Activated CD4-positive, alpha-beta T cell treated with anti-CD3 and anti-CD28 coated beads for 36 hours (primary cell): ENCODE measurements around the gene PAK1. TPM values are rescaled to one million over a fixed set of nuclear protein-coding genes. Genes with fewer than 3 reads are reported as not detected.

ENCODE experiments used
- ATAC-seq: fragments of 200-7000 bp; cut with Tn5 transposase; one replicate; pipeline ENCODE4 v1.10.0; 2021; ENCODE audit warnings: mild to moderate bottlenecking, moderate library complexity
- CTCF ChIA-PET: fragments of 350-600 bp; sonication (Branson Sonifier 250); formaldehyde crosslinking; loops from one replicate; lab custom pipeline; 2021; ENCODE audit warnings: antibody characterized with exemption; lab: Charles Lee
- POLR2A ChIA-PET: fragments of 350-600 bp; sonication (Branson Sonifier 250); formaldehyde crosslinking; loops from one replicate; lab custom pipeline; 2021; ENCODE audit warnings: antibody characterized with exemption, inconsistent platforms; lab: Charles Lee
- DNase-seq: peaks from one replicate; pipeline ENCODE4 v3.0.0-alpha.2; 2020
- H3K27ac Mint-ChIP-seq: one replicate; pipeline ENCODE4 v1.8.0; 2021; ENCODE audit warnings: mixed read lengths
- H3K27me3 Mint-ChIP-seq: one replicate; pipeline ENCODE4 v1.8.0; 2021; ENCODE audit warnings: mixed read lengths
- H3K36me3 Mint-ChIP-seq: one replicate; pipeline ENCODE4 v1.8.0; 2021; ENCODE audit warnings: low read depth, mixed read lengths
- H3K4me1 Mint-ChIP-seq: one replicate; pipeline ENCODE4 v1.8.0; 2021; ENCODE audit warnings: mixed read lengths
- H3K4me3 Mint-ChIP-seq: one replicate; pipeline ENCODE4 v1.8.0; 2021; ENCODE audit warnings: mild to moderate bottlenecking, moderate library complexity, mixed read lengths
- H3K9me3 Mint-ChIP-seq: one replicate; pipeline ENCODE4 v1.8.0; 2021; ENCODE audit warnings: low read depth, mixed read lengths
- intact Hi-C, 2 experiments: fragments of 100-400 bp; cut with DNase I in 1 of 2; cut with micrococcal nuclease in 1 of 2; formaldehyde crosslinking; loops; one replicate each; pipeline versions ENCODE4 v1.14.2 to v1.15.1; 2022 to 2024; cut with DNase I, micrococcal nuclease
- total RNA-seq, 2 experiments: library from RNA; stranded (reverse); gene quantifications; one replicate each; pipeline ENCODE4 v1.2.3, GENCODE V29; 2021

The PAK1 gene
- total RNA-seq, 2 experiments from 2014 or later = 38.2 to 43.9 TPM

DNA sequence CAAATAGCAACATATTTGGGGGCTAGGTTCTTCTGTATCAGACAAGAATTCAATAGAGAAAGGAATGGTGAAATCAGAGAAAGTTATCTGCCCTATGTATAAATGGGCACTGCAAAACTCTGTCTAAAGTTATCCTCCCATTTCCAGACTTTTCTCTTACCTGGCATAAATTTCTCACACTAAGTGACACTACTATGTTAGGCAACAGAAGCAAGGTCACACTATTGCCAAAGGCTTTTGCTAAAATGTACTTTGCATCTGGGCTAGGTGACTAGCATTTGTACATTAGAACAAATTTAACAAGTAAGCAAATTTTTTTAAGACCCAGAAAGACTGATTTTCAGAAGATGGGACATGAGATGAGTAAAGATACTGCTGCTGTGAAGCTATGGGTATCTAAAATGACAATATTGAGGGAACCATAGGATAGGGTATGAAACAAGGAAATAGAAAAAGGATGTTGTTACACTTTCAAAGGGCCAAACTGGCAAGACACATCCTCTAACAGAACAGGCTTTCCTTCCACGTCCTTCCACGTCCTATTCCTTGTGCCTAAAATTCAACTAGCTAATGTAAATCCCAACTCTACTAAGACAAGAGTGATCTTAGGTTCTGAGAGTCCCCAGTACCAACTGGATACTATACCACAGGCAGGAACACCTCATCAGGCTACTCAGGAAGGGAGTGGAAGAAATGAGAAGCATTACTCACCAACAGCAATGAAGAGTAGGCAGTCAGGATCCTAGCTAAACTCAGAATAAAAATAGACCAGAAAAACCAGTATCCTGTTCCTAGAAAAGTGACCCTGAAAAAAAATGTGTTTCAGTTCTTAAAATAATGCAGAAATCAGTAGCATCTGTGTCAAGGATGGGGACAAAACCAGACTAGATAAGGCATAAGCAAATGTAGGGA lies 195.0 kb downstream of the PAK1 start:
- Mint-ChIP-seq H3K27me3 (peaks cover 8% of the 10 kb centered on the region), H3K4me1 (no peaks in the 10 kb centered on the region), H3K27ac (no peak overlapping the region), H3K9me3 (no peaks in the 10 kb centered on the region), H3K36me3 (no peaks in the 10 kb centered on the region), H3K4me3 (no peak overlapping the region)
- ATAC-seq (no peak), DNase-seq (no peak)
- ChIA-PET POLR2A (no interaction called here), CTCF (interaction anchor here (0.6 to 0.8 kb wide), 2 partner anchors 63 to 136 kb away, joined by 3 to 4 read pairs; no protein-coding TSS in a partner anchor)
- intact Hi-C loops = no loop called here

DNA sequence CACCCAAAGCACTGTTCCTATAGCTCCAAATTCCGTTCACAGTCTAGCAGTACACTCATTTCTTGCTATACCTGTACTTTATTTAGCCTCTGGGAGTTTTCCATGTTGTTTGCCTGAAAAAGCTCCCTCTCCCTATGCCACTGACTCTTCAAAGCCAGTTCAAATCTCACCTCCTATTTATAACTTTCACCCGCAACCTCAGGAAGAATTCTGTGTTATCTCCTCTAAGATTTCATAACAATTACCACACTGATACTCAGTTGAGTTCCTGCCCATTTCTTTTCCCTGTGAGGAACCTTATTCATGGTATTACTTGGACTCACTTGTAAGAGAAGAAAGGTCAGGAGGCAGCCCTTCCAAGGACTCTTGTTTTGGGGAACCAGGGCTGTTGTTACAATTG lies 197.6 kb downstream of the PAK1 start:
- POLR2A ChIA-PET = no interaction called here

More for the DNA sequence above, 197.6 kb downstream of the PAK1 start:
- H3K4me1 Mint-ChIP-seq = no peaks in the 10 kb centered on the region
- intact Hi-C loops = no loop called here
- DNase-seq (no peak), ATAC-seq (no peak)
- no peaks in the 10 kb centered on the region for H3K9me3 Mint-ChIP-seq
- peaks cover 10% of the 10 kb centered on the region for H3K27me3 Mint-ChIP-seq
- H3K36me3 Mint-ChIP-seq = no peaks in the 10 kb centered on the region
- H3K27ac Mint-ChIP-seq = no peak overlapping the region
- H3K4me3 Mint-ChIP-seq = no peak overlapping the region
- CTCF ChIA-PET = no interaction called here

Other genes starting within 250 kb of the PAK1 start
- not detected for gene GDPD4, start 172.4 kb downstream of the PAK1 start, total RNA-seq
- gene AQP11, start 115.9 kb upstream of the PAK1 start, total RNA-seq = under 1 TPM in 1 of 2 experiments, not detected in 1; 0.14 TPM
- gene CLNS1A, start 163.7 kb upstream of the PAK1 start, total RNA-seq = 100 to 1,000 TPM; 185 to 212 TPM